OCI-LY3 (cell line): ENCODE data around the gene HJV.

Experiments
- H2AFZ ChIP-seq: fragments of 200-600, 300-600 bp; shearing (Covaris generic); 2 replicates; pipeline ENCODE4 v1.6.0; 2014; ENCODE audit warnings: antibody characterized with exemption, low read depth, low read length
- H3K27ac ChIP-seq: fragments of 200-600, 300-600 bp; sonication (generic); 2 replicates; pipeline ENCODE4 v1.5.1; 2014; ENCODE audit warnings: mild to moderate bottlenecking, low read length, moderate library complexity, mixed read lengths
- H3K27me3 ChIP-seq: fragments of 200-600, 300-600 bp; sonication (generic); 2 replicates; pipeline ENCODE4 v1.6.1; 2014; ENCODE audit warnings: low read depth, low read length, mixed read lengths
- H3K36me3 ChIP-seq: fragments of 200-600, 300-600 bp; sonication (generic); replicated peaks from 2 replicates; pipeline ENCODE3; 2014; ENCODE audit warnings: low read depth, low read length, mixed read lengths
- H3K4me1 ChIP-seq: fragments of 300-600, 200-600 bp; sonication (generic); 2 replicates; pipeline ENCODE4 v1.6.1; 2014; ENCODE audit warnings: low read length, mixed read lengths
- H3K4me2 ChIP-seq: fragments of 200-600, 300-600 bp; sonication (generic); 2 replicates; pipeline ENCODE4 v1.6.1; 2014; ENCODE audit warnings: low read length, mixed read lengths
- H3K4me3 ChIP-seq: fragments of 300-600, 200-600 bp; sonication (generic); 2 replicates; pipeline ENCODE4 v1.5.1; 2014; ENCODE audit warnings: antibody characterized with exemption, mild to moderate bottlenecking, low read length, moderate library complexity
- H3K79me2 ChIP-seq: fragments of 300-600, 200-600 bp; shearing (Covaris generic); 2 replicates; pipeline ENCODE4 v1.6.1; 2014; ENCODE audit warnings: mild to moderate bottlenecking, low read length, mixed read lengths
- H3K9ac ChIP-seq: fragments of 300-600, 200-600 bp; shearing (Covaris generic); 2 replicates; pipeline ENCODE4 v1.6.0; 2014; ENCODE audit warnings: mild to moderate bottlenecking, low read length, moderate library complexity
- H3K9me3 ChIP-seq: fragments of 200-600, 300-600 bp; shearing (Covaris generic); 2 replicates; pipeline ENCODE4 v1.6.1; 2014; ENCODE audit warnings: low read length, mixed read lengths; ENCODE audit not compliant: insufficient read depth
- H4K20me1 ChIP-seq: fragments of 200-600, 300-600 bp; sonication (generic); 2 replicates; pipeline ENCODE4 v1.6.1; 2016; ENCODE audit warnings: low read length, mixed read lengths; ENCODE audit not compliant: insufficient read depth
- CTCF ChIP-seq: fragments of 200-600, 300-600 bp; sonication (generic); IDR thresholded peaks from 2 replicates; pipeline ENCODE4 v1.5.1; 2014; ENCODE audit warnings: antibody characterized with exemption, low read length, low read depth
- EZH2phosphoT487 ChIP-seq: fragments of 200-600 bp; shearing (Covaris generic); IDR thresholded peaks from 2 replicates; pipeline ENCODE4 v1.6.1; 2018; ENCODE audit warnings: antibody characterized with exemption, mixed run types, low read depth

The HJV gene

DNA sequence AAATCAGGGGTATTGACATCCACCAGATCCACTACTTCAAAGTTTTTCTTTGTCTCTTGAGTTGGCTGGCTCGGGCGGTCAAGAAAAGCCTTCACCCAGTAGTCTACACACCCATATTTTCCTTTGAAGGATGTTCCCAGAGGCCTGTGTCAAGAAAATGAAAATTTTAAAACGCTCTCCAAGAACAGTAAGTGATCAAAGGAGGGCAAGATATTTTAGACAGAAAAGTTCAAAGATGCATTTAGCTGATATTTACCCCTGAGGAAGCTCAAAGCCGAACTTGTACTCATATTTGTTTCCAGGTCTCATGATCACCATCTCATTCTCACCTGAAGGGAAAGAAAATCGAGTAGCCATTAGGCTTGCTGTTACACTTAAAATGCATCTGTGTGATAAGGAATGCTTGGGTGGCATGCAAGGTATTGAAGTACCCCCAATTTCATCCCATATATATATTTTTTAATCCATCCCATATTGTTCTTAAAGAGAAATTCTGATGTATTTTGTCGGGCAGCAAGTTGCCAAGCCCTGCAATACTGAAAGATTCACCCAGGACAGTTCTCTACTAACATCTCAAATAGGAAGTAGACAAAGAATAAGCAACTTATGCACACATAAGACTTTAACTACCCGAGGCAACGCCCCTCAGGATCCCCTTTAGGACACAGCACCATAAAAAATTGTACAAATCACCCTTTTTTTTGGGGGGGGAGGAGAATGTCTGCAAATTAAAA lies 26.2 kb downstream of the HJV start:
- Histone ChIP-seq H2AFZ (no peak overlapping the region), H3K9ac (peak overlapping the region; percentile 98)

DNA sequence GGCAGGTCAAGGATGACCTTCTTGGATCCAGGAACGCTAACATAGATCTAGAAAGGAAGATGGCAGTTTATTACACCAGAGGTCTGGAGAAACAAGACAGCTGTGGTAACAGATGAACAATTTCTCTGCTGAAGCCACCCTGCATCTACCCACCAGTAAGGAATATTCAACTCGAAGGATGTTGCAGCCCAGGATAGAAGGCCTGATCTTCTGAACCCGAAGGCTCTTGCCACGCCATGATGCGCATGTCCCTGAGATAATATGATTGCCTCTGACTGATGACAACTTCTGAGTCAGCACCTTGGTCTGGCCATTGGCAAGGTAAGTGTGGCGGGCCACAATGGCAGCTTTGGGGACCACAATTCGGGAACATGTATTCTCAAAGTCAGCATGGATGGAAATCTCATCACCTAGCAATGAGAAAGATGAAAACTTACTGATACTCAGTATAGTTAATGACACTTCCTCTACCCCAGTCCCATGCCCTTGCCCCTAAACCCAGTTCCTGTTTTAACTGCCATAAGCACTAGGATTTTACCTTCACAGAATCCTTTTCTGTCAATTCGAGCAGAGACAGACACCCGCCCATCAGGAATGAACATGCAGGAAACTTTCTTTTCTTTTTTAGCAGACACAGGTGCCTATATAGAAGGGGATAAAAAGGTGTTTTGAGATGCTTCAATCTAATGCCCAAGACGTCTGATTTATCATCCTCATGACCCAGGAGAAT lies 27.0 kb downstream of the HJV start:
- Histone ChIP-seq H3K4me3 (peak overlapping the region; percentile 90), H3K9me3 (no peaks in the 10 kb centered on the region), H3K36me3 (peaks cover 46% of the 10 kb centered on the region), H3K9ac (peak overlapping the region; percentile 98; the same call in 1 of the 2 replicates), H3K4me2 (peak overlapping the region; percentile 90), H3K4me1 (peaks cover 22% of the 10 kb centered on the region), H3K27me3 (no peaks in the 10 kb centered on the region), H3K27ac (no peak overlapping the region), H3K79me2 (peaks cover 21% of the 10 kb centered on the region), H2AFZ (no peak overlapping the region), H4K20me1 (peaks cover 41% of the 10 kb centered on the region)
- TF ChIP-seq CTCF (no peak), EZH2phosphoT487 (no peak)

More for the DNA sequence above, 26.2 kb downstream of the HJV start:
- Histone ChIP-seq H3K4me1 (peaks cover 22% of the 10 kb centered on the region), H3K36me3 (peaks cover 46% of the 10 kb centered on the region), H3K4me3 (peak overlapping the region; percentile 90), H3K4me2 (peak overlapping the region; percentile 90), H3K27ac (peak overlapping the region; percentile 59), H3K27me3 (no peaks in the 10 kb centered on the region), H4K20me1 (peaks cover 41% of the 10 kb centered on the region), H3K79me2 (peaks cover 21% of the 10 kb centered on the region), H3K9me3 (no peaks in the 10 kb centered on the region)
- no peak for TF ChIP-seq CTCF
- no peak for TF ChIP-seq EZH2phosphoT487

- Histone ChIP-seq H3K4me3 (peak overlapping the region; percentile 90; the same call in 1 of the 2 replicates), H3K27ac (no peak overlapping the region), H3K79me2 (peaks cover 21% of the 10 kb centered on the region), H3K27me3 (no peaks in the 10 kb centered on the region), H3K9me3 (no peaks in the 10 kb centered on the region), H3K4me1 (peaks cover 22% of the 10 kb centered on the region), H2AFZ (no peak overlapping the region), H3K4me2 (peak overlapping the region; percentile 90), H3K9ac (no peak overlapping the region), H4K20me1 (peaks cover 41% of the 10 kb centered on the region), H3K36me3 (peaks cover 46% of the 10 kb centered on the region)
- no peak for TF ChIP-seq EZH2phosphoT487
- TF ChIP-seq CTCF: no peak
Observed at GRCh38 chr1:145993618-145994390, 27.7 kb downstream of the HJV start.
